ENCODE data around the gene POMZP3. TPM values are rescaled to one million over a fixed set of nuclear protein-coding genes. Genes with fewer than 3 reads are reported as not detected.
"Not testable (repeated sequence)": the region's sequence is repeated elsewhere in the genome, so short reads cannot be mapped to it uniquely, and the experiment has no call there.

The POMZP3 gene
- polyA plus RNA-seq, 6 donors from 2014 or later: 0.36 to 16.2 (median 4.7) TPM

- H3K36me3 Mint-ChIP-seq; H3K9me3 Mint-ChIP-seq; H3K4me1 Mint-ChIP-seq; H3K27me3 Mint-ChIP-seq; DNase-seq; ATAC-seq (ENCODE audit: low read depth in 2 of 2); H3K27ac Mint-ChIP-seq; H3K4me3 Mint-ChIP-seq: not testable (repeated sequence)
Measured at GRCh38 chr7:76575431-76575830, 51.6 kb downstream of the POMZP3 start.

DNA sequence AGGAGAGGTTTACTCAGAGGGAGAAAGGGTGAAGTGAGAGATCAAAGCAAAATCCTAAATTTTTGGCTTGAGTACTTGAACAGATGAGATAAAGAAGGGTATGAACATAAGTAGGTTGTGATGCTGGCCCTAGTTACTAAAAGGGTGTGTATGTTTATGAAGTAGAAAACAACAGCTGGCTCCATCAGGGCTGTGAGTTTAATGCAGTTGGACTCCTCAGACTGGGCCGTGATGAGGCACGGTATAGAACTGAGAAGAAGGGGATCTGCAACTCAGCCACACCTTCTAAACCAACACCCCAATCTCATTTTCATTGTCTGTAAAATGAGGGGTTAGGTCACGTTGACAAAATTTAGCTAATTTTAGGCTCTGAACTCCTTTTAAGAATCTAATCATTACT lies 54.8 kb downstream of the POMZP3 start:
- DNase-seq; ATAC-seq (ENCODE audit: low read depth in 2 of 2); H3K4me3 Mint-ChIP-seq; H3K4me1 Mint-ChIP-seq; H3K9me3 Mint-ChIP-seq; H3K36me3 Mint-ChIP-seq; H3K27me3 Mint-ChIP-seq: not testable (repeated sequence)
- H3K27ac Mint-ChIP-seq: peak overlapping the region in 4 of 6 donors; percentile 14 to 79 (median 41)

DNA sequence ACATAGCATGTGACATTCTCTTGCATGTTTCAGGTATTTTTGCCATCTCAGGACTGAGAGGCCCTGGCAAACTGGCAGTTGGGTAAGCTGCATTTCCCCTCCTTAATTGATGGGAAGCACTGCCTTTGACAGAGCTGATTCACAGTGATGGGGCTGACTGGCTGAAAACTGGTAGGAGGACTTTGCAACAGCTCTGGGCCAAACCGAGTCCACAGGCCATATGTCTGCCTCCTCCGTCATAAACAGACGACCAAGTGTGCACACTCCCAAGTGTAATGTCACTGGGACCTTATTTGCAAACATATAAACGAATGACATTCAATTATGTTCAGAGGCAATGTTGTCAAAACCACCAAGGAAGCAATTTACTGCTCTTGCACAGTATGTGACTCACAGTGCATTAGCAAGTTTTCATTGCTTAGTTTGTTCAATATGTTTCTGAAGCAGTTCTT lies 56.7 kb downstream of the POMZP3 start:
- peak overlapping the region in 1 of 6 donors; percentile 56 for H3K27ac Mint-ChIP-seq
- peaks cover 0 to 13% (median 4%) of the 10 kb centered on the region in 3 donors for H3K4me1 Mint-ChIP-seq
- DNase-seq; H3K36me3 Mint-ChIP-seq; ATAC-seq (ENCODE audit: low read depth in 2 of 2); H3K27me3 Mint-ChIP-seq; H3K9me3 Mint-ChIP-seq; H3K4me3 Mint-ChIP-seq: not testable (repeated sequence)

DNA sequence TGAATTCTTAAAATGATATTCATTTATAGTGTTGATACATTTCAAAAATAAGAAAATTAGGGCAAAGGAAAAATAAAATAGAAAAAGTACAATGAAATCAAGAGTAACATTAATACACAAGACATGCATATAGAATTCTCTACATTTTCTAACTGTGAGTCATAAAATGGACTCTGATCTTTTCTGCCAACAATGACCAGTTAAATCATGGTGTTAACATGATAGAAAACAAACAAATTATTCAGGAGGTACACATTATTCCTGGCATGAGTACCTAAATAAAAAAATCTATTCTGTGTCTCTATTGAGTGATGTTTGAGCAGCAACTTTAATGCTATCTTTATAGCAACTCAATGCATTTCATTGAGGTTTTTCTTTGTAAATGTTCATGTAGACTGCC lies 58.3 kb downstream of the POMZP3 start:
- H3K27ac Mint-ChIP-seq; ATAC-seq (ENCODE audit: low read depth in 2 of 2); H3K9me3 Mint-ChIP-seq; H3K4me3 Mint-ChIP-seq; H3K36me3 Mint-ChIP-seq; DNase-seq; H3K27me3 Mint-ChIP-seq: not testable (repeated sequence)
- peaks cover 3 to 22% (median 4%) of the 10 kb centered on the region in 3 donors for H3K4me1 Mint-ChIP-seq

GRCh38 chr7:76567753-76568152 lies 59.3 kb downstream of the POMZP3 start:
- peak overlapping the region in 1 of 6 donors; percentile 51 for H3K27ac Mint-ChIP-seq
- H3K27me3 Mint-ChIP-seq; H3K36me3 Mint-ChIP-seq; H3K9me3 Mint-ChIP-seq; ATAC-seq (ENCODE audit: low read depth in 2 of 2); H3K4me3 Mint-ChIP-seq; DNase-seq: not testable (repeated sequence)
- peaks cover 4 to 24% (median 4%) of the 10 kb centered on the region in 3 donors for H3K4me1 Mint-ChIP-seq

DNA sequence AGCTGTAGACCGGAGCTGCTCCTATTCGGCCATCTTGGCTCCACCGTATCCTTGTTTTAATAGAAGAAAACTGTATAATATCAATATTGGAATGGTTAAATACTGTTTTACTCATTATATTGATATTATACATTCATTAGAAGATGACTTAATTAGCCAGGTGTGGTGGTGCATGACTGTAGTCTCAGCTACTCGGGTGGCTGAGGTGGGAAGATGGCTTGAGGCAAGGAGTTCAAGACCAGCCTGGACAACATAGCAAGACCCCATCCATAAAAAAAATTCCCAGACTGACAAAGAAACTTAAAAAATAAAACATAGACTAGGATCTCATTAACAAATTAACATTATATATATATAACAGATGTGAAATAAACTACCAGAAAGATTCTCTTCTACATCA lies 59.8 kb downstream of the POMZP3 start:
- not testable (repeated sequence) for DNase-seq; H3K36me3 Mint-ChIP-seq; H3K27me3 Mint-ChIP-seq; H3K9me3 Mint-ChIP-seq; H3K4me3 Mint-ChIP-seq; ATAC-seq (ENCODE audit: low read depth in 2 of 2); H3K27ac Mint-ChIP-seq
- H3K4me1 Mint-ChIP-seq: peaks cover 4 to 24% (median 7%) of the 10 kb centered on the region in 3 donors

DNA sequence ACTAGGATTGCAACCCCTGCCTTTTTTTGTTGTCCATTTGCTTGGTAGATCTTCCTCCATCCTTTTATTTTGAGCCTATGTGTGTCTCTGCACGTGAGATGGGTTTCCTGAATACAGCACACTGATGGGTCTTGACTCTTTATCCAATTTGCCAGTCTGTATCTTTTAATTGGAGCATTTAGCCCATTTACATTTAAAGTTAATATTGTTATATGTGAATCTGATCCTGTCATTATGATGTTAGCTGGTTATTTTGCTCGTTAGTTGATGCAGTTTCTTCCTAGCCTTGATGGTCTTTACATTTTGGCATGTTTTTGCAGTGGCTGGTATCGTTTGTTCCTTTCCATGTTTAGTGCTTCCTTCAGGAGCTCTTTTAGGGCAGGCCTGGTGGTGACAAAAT lies 62.1 kb downstream of the POMZP3 start:
- H3K36me3 Mint-ChIP-seq; H3K27ac Mint-ChIP-seq; H3K4me3 Mint-ChIP-seq; DNase-seq; ATAC-seq (ENCODE audit: low read depth in 2 of 2); H3K27me3 Mint-ChIP-seq; H3K9me3 Mint-ChIP-seq: not testable (repeated sequence)
- H3K4me1 Mint-ChIP-seq: peaks cover 4 to 24% (median 14%) of the 10 kb centered on the region in 3 donors

DNA sequence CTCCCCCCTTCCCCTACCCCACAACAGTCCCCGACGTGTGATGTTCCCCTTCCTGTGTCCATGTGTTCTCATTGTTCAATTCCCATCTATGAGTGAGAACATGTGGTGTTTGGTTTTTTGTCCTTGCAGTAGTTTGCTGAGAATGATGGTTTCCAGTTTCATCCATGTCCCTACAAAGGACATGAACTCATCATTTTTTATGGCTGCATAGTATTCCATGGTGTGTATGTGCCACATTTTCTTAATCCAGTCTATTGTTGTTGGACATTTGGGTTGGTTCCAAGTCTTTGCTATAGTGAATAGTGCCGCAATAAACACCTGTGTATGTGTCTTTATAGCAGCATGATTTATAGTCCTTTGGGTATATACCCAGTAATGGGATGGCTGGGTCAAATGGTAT lies 65.7 kb downstream of the POMZP3 start:
- not testable (repeated sequence) for ATAC-seq (ENCODE audit: low read depth in 2 of 2); DNase-seq; H3K36me3 Mint-ChIP-seq; H3K9me3 Mint-ChIP-seq; H3K27me3 Mint-ChIP-seq; H3K4me3 Mint-ChIP-seq; H3K27ac Mint-ChIP-seq
- H3K4me1 Mint-ChIP-seq: peaks cover 15 to 22% (median 21%) of the 10 kb centered on the region in 3 donors

- not testable (repeated sequence) for ATAC-seq (ENCODE audit: low read depth in 2 of 2); H3K4me3 Mint-ChIP-seq; H3K27me3 Mint-ChIP-seq; DNase-seq; H3K36me3 Mint-ChIP-seq; H3K9me3 Mint-ChIP-seq
- H3K4me1 Mint-ChIP-seq: peaks cover 11 to 24% (median 16%) of the 10 kb centered on the region in 3 donors
- peak overlapping the region in 1 of 6 donors; percentile 58 for H3K27ac Mint-ChIP-seq
Measured at GRCh38 chr7:76560157-76560556, 66.9 kb downstream of the POMZP3 start.

Other genes with a start within 250 kb of the POMZP3 start
- not detected for gene SSC4D, start 217.6 kb downstream of the POMZP3 start, polyA plus RNA-seq (ENCODE audit: low read depth in 6 of 6)
- 1 to 10 TPM in 5 of 6 donors, under 1 TPM in 1; 0.29 to 4.6 (median 4.0) TPM for gene ZP3, start 202.3 kb downstream of the POMZP3 start, polyA plus RNA-seq (ENCODE audit: low read depth in 6 of 6)
- 10 to 100 TPM; 10.2 to 25.2 (median 13.5) TPM for gene DTX2, start 165.6 kb downstream of the POMZP3 start, polyA plus RNA-seq (ENCODE audit: low read depth in 6 of 6)
- under 1 TPM in 3 of 6 donors, not detected in 3; 0.13 to 0.74 (median 0.21) TPM for gene UPK3B, start 116.7 kb downstream of the POMZP3 start, polyA plus RNA-seq (ENCODE audit: low read depth in 6 of 6)
- gene SPDYE16, start 84.0 kb downstream of the POMZP3 start, polyA plus RNA-seq (ENCODE audit: low read depth in 6 of 6): under 1 TPM in 3 of 6 donors, not detected in 3; 0.08 to 0.15 (median 0.09) TPM

Measured in naive B cell (primary cell).